Stomach (tissue), 9 donors: ENCODE results near the gene KIAA0930. TPM values are rescaled to one million over a fixed set of nuclear protein-coding genes. Genes with fewer than 3 reads are reported as not detected.
A peak's percentile ranks its signal among the peaks of the same experiment; 100 is the strongest.
"Not testable (repeated sequence)": the region's sequence is repeated elsewhere in the genome, so short reads cannot be mapped to it uniquely, and the experiment has no call there.

Experiments
- DNase-seq, 2 donors: peaks; one replicate each; pipeline versions ENCODE4 v3.0.0 to v3.0.0-alpha.2; 2013 to 2019
- H3K27ac ChIP-seq, 5 donors: fragments of 200-600 bp in 4 of 5; sonication (generic) in 4 of 5; one replicate each; pipeline ENCODE4 v1.5.1; 2013 to 2019; ENCODE audit warnings: mild to moderate bottlenecking in 1 of 5, moderate library complexity in 1 of 5
- H3K27me3 ChIP-seq, 3 donors: fragments of 200-600 bp; sonication (generic); one replicate each; pipeline ENCODE4 v1.5.1; 2017 to 2019; ENCODE audit warnings: mixed run types in 1 of 3
- H3K36me3 ChIP-seq, 4 donors: fragments of 200-600 bp; sonication (generic); 1 replicate in 3 of 4; 2 replicates in 1 of 4; pipeline ENCODE4 v1.5.1; 2016 to 2019
- H3K4me1 ChIP-seq, 4 donors: fragments of 200-600 bp; sonication (generic); one replicate each; pipeline ENCODE4 v1.5.1; 2016 to 2019
- H3K4me3 ChIP-seq, 4 donors: fragments of 200-600 bp; sonication (generic) in 3 of 4; one replicate each; pipeline ENCODE4 v1.5.1; 2016 to 2019; ENCODE audit warnings: mild to moderate bottlenecking in 1 of 4
- H3K9me3 ChIP-seq, 4 donors: fragments of 200-600 bp; sonication (generic); one replicate each; pipeline ENCODE4 v1.5.1; 2016 to 2019
- EP300 ChIP-seq: sonication (generic); formaldehyde crosslinking; IDR thresholded peaks from one replicate; pipeline ENCODE4 v1.6.1; 2017; ENCODE audit warnings: antibody characterized with exemption
- POLR2A ChIP-seq, 4 donors: fragments of 450-650 bp; IDR thresholded peaks; one replicate each; pipeline ENCODE4 v1.6.1; 2016; ENCODE audit warnings: antibody characterized with exemption in 4 of 4, control low read depth in 2 of 4, mild to moderate bottlenecking in 1 of 4, moderate library complexity in 1 of 4
- POLR2AphosphoS5 ChIP-seq, 3 donors: sonication (generic); formaldehyde crosslinking; IDR thresholded peaks; one replicate each; pipeline ENCODE4 v1.6.1; 2016; ENCODE audit warnings: antibody characterized with exemption in 3 of 3
- WGBS, 5 donors: extraction: QIAGEN DNeasy Blood & Tissue Kit in 3 of 5; methylation state at CpG; one replicate each; pipeline versions ENCODE4 v1.1.5 to v1.1.7; 2013 to 2018; 5-methylcytosine and 5-hydroxymethylcytosine counted together
- intact Hi-C: fragments of 100-400 bp; cut with DNase I; formaldehyde crosslinking; loops from one replicate; pipeline ENCODE4 v1.15.1; 2023; ENCODE audit warnings: low total_unique reads
- polyA plus RNA-seq, 3 donors: library from polyadenylated mRNA; stranded (reverse); fragments of 200-250 nt; gene quantifications; one replicate each; pipeline ENCODE4 v1.2.3, GENCODE V29; 2013
- total RNA-seq, 5 donors: library from RNA; depleted of rRNA; stranded (reverse); fragments of >200 nt; gene quantifications; one replicate each; pipeline versions ENCODE4 v1.1.0 to v1.2.3, GENCODE V29; 2014 to 2016
- TF ChIP-seq, protein P1 (sequence below), 7 experiments: fragments of 450-650 bp in 4 of 7; fragments of 200-600 bp in 3 of 7; sonication (generic) in 3 of 7; IDR thresholded peaks; one replicate each; pipeline ENCODE4 v1.5.1; 2016 to 2019; ENCODE audit warnings: antibody characterized with exemption in 7 of 7, control low read depth in 2 of 7, mild to moderate bottlenecking in 1 of 7
- donor health status: healthy with polysubstance abuse.
- donor health status: Bipolar disorder and iron deficiency.
- donor health status: healthy.

The KIAA0930 gene
- total and polyA plus RNA-seq, 8 donors = 7.1 to 42.3 (median 18.4) TPM

DNA sequence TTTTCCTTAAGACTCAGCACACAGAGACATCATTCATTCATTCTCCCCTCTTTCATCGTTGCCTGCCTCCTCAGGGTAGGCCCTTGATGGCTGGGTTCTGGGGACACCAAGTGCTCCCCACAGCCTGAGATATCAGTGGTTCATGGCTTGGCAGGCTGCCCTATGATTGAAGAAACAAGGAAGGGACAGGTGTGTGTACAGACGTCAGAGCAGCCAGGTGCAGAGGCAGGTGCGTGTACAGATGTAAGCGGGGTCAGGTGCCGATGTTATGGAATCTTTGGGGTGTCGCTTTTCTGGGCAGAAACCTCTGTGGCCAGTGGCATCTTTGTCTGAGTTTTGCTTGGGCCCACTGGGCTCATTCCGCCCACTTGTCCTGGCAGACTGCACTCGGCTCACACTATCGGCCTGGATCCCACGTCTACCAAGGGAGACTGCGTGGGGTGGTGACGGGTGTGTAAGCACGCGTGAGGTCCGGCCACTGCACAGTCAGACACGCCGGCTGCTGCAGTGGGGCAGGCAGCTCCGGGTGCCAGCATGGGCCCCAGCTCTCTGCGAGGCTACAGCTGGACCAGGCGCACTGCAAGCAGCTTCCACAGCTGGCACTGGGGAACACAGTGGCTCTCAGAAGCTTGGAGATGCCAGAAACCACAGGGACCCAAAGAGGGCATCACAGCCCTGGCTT is 20.9 kb upstream of the KIAA0930 start:
- no peak for TF ChIP-seq POLR2A (IDR thresholded peaks at IDR 0.05)
- TF ChIP-seq, protein P1, sequence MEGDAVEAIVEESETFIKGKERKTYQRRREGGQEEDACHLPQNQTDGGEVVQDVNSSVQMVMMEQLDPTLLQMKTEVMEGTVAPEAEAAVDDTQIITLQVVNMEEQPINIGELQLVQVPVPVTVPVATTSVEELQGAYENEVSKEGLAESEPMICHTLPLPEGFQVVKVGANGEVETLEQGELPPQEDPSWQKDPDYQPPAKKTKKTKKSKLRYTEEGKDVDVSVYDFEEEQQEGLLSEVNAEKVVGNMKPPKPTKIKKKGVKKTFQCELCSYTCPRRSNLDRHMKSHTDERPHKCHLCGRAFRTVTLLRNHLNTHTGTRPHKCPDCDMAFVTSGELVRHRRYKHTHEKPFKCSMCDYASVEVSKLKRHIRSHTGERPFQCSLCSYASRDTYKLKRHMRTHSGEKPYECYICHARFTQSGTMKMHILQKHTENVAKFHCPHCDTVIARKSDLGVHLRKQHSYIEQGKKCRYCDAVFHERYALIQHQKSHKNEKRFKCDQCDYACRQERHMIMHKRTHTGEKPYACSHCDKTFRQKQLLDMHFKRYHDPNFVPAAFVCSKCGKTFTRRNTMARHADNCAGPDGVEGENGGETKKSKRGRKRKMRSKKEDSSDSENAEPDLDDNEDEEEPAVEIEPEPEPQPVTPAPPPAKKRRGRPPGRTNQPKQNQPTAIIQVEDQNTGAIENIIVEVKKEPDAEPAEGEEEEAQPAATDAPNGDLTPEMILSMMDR (IDR thresholded peaks at IDR 0.05) = no peak
- TF ChIP-seq EP300 = no peak
- no peak for TF ChIP-seq POLR2AphosphoS5 (IDR thresholded peaks at IDR 0.05)
- H3K36me3 ChIP-seq = no peaks in the 10 kb centered on the region
- WGBS, 5 donors = 51 to 71% (median 62%) methylated on average over 19 to 20 of the region's 20 CpGs

DNA sequence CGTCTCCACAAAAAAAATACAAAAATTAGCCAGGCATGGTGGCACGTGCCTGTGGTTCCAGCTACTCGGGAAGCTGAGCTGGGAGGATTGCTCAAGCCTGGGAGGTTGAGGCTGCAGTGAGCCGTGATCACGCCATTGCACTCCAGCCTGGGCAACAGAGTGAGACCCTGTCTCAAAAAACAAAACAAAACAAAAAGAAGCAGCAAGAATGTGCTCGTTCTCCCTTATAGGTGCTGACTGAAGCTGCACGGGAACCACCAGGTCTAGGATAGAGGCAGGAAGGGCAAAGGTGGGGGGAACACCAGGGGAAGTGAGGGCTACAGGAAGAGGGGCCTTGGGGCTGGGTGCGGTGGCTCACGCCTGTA is 19.7 kb upstream of the KIAA0930 start:
- intact Hi-C loops = not testable (repeated sequence)

More for the DNA sequence above, 20.9 kb upstream of the KIAA0930 start:
- Histone ChIP-seq H3K9me3 (no peaks in the 10 kb centered on the region), H3K27ac (no peak overlapping the region), H3K4me3 (no peak overlapping the region), H3K4me1 (peaks cover 0 to 20% (median 10%) of the 10 kb centered on the region in 4 donors), H3K27me3 (no peaks in the 10 kb centered on the region)
- peak in 1 of 2 donors; percentile 60 for DNase-seq
- intact Hi-C loops = no loop called here

DNA sequence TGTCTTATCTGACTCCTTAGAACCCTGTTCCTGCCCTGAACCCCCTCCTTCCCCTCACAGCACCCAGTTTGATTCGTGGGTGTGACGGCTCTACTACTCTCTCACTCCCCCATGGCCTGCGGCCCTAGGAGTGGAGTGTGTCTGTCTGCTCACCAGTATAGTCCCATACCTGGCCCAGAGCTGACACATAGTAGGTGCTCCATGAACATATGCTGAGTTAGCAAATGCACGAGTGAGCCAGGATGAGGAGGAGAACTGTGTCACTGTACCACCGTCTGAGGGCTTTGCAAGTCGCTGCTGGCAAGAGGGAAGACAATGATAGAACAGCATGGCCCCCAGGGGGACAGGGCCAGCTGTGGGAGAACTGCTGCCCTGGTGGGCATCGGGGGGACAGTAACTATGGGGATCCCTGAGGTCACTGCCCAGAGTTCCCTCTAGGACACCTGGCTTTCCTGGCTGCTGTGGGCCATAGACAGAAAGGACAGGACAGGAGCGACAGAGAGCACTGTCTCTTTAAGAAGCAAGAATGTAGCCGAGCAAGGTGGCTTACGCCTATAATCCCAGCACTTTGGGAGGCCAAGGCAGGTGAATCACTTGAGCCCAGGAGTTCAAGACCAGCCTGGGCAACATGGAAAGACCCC is 19.2 kb upstream of the KIAA0930 start:
- DNase-seq = no peak
- Histone ChIP-seq H3K36me3 (no peaks in the 10 kb centered on the region), H3K9me3 (no peaks in the 10 kb centered on the region), H3K27me3 (no peaks in the 10 kb centered on the region), H3K27ac (no peak overlapping the region), H3K4me1 (peaks cover 0 to 20% (median 10%) of the 10 kb centered on the region in 4 donors), H3K4me3 (no peak overlapping the region)
- intact Hi-C loops = no loop called here
- WGBS, 5 donors = 70 to 78% (median 73%) methylated on average over 10 of the region's 10 CpGs
- TF ChIP-seq EP300 (no peak), POLR2A (IDR thresholded peaks at IDR 0.05) (no peak), POLR2AphosphoS5 (IDR thresholded peaks at IDR 0.05) (no peak)
- TF ChIP-seq, protein P1 (IDR thresholded peaks at IDR 0.05) = no peak

More for the DNA sequence above, 19.7 kb upstream of the KIAA0930 start:
- H3K4me1 ChIP-seq = peaks cover 0 to 20% (median 10%) of the 10 kb centered on the region in 4 donors
- not testable (repeated sequence) for H3K27ac ChIP-seq, H3K4me3 ChIP-seq, H3K9me3 ChIP-seq, DNase-seq, H3K27me3 ChIP-seq, H3K36me3 ChIP-seq
- 84 to 92% (median 90%) methylated on average over 9 of the region's 9 CpGs for WGBS, 5 donors

DNA sequence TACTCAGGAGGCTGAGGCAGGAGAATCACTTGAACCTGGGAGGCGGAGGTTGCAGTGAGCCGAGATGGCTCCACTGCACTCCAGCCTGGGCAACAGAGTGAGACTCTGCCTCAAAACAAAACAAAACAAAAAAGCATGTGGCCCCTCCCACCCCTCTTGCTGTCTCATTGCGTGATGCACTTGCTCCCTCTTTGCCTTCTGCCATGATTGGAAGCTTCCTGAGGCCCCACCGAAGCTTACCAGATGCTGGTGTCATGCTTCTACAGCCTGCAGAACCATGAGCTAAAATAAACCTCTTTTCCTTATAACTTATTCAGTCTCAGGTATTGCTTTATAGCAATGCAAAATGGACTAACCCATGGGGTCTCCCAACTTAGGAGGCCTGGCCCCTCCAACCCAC is 17.2 kb upstream of the KIAA0930 start:
- H3K36me3 ChIP-seq, H3K4me1 ChIP-seq, DNase-seq, intact Hi-C loops, H3K27me3 ChIP-seq, H3K9me3 ChIP-seq, H3K27ac ChIP-seq, H3K4me3 ChIP-seq: not testable (repeated sequence)
- 83 to 100% (median 95%) methylated on average over 2 to 4 of the region's 4 CpGs for WGBS, 5 donors

DNA sequence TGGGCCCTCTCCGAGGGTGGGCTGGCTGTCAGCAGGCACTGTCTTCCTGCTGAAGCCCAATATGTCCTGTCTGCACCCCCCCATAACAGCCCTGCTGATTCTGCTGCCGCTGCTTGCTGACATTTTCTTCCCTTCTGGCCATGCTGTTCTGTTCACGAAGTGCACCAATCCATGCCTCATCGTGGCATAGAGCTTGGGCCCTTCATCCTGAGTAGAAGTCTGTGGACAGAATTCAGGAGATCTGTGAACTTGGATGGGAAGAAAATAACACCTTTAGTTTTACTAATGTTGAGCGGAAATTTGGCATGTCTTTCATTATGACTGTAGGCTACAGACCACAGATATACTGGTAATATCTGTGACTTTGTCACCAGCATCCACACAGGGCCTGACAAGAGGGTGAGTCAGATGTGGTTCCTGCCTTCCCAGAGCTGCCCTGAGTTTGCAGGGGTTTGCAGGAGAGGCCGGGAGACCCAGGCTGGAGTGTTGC is 14.1 kb upstream of the KIAA0930 start:
- no peak for TF ChIP-seq POLR2AphosphoS5 (IDR thresholded peaks at IDR 0.05)
- no peak for TF ChIP-seq POLR2A (IDR thresholded peaks at IDR 0.05)
- TF ChIP-seq, protein P1 (IDR thresholded peaks at IDR 0.05) = no peak
- TF ChIP-seq EP300 = no peak
- no peaks in the 10 kb centered on the region for H3K9me3 ChIP-seq
- H3K4me3 ChIP-seq = no peak overlapping the region
- WGBS, 5 donors = 79 to 89% (median 83%) methylated on average over 5 to 6 of the region's 6 CpGs
- H3K4me1 ChIP-seq = no peaks in the 10 kb centered on the region
- DNase-seq = no peak
- no peak overlapping the region for H3K27ac ChIP-seq
- intact Hi-C loops = no loop called here
- no peaks in the 10 kb centered on the region for H3K36me3 ChIP-seq
- H3K27me3 ChIP-seq = no peaks in the 10 kb centered on the region
